Progenitor cell of endocrine pancreas (in vitro differentiated cells): ENCODE results near the gene DUSP8. TPM values are rescaled to one million over a fixed set of nuclear protein-coding genes. Genes with fewer than 3 reads are reported as not detected.

Experiments used
- DNase-seq: peaks from one replicate; pipeline ENCODE4 v3.0.0; 2021; ENCODE audit warnings: low spot score; ENCODE audit not compliant: unreplicated experiment
- H3K27ac Mint-ChIP-seq: 2 replicates; pipeline ENCODE4 v1.8.0; 2021; ENCODE audit warnings: mild to moderate bottlenecking, moderate library complexity, mixed read lengths
- H3K27me3 Mint-ChIP-seq: 2 replicates; pipeline ENCODE4 v1.8.0; 2021; ENCODE audit warnings: mixed read lengths
- H3K36me3 Mint-ChIP-seq: 2 replicates; pipeline ENCODE4 v1.8.0; 2022; ENCODE audit warnings: mixed read lengths; ENCODE audit not compliant: insufficient read depth
- H3K4me1 Mint-ChIP-seq: 2 replicates; pipeline ENCODE4 v1.8.0; 2021; ENCODE audit warnings: low read depth, mixed read lengths
- H3K4me3 Mint-ChIP-seq: 2 replicates; pipeline ENCODE4 v1.8.0; 2021; ENCODE audit warnings: low read depth, mild to moderate bottlenecking, moderate library complexity, mixed read lengths
- H3K9me3 Mint-ChIP-seq: 2 replicates; pipeline ENCODE4 v1.8.0; 2021; ENCODE audit warnings: low read depth, mixed read lengths
- total RNA-seq: library from RNA; stranded (reverse); gene quantifications from 2 replicates; pipeline ENCODE4 v1.2.1, GENCODE V29; 2021
- TF ChIP-seq, protein P1 (sequence below): fragments of 200-600 bp; sonication (generic); IDR thresholded peaks from one replicate; pipeline ENCODE4 v1.5.0; 2021; ENCODE audit warnings: antibody characterized with exemption, mild to moderate bottlenecking; ENCODE audit not compliant: unreplicated experiment

Gene DUSP8
- total RNA-seq, 1 donor from 2014 or later, result 15.2 TPM

DNA sequence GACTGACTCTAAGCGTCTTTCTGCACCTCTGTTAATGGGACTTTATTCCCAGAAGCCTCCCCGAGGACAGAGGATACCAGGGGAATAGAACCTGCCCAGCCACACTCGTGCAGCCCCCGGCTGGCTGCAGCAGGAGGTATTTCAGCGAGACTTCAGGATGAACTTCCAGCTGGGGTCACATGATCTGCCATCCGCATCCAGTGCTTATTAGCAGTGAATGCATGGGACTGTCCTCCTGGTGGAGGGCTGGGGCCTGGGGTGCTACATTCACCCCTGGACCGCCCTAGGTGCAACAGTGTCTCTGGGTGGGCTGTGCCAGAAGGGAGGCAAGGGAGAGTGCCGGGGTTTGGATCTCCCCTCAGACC is 1.6 kb downstream of the DUSP8 start:
- Mint-ChIP-seq H3K4me1 (peaks cover 2% of the 10 kb centered on the region), H3K27ac (no peak overlapping the region), H3K36me3 (no peaks in the 10 kb centered on the region), H3K9me3 (no peaks in the 10 kb centered on the region), H3K4me3 (peak overlapping the region; percentile 65), H3K27me3 (peaks cover 18% of the 10 kb centered on the region)
- TF ChIP-seq, protein P1, sequence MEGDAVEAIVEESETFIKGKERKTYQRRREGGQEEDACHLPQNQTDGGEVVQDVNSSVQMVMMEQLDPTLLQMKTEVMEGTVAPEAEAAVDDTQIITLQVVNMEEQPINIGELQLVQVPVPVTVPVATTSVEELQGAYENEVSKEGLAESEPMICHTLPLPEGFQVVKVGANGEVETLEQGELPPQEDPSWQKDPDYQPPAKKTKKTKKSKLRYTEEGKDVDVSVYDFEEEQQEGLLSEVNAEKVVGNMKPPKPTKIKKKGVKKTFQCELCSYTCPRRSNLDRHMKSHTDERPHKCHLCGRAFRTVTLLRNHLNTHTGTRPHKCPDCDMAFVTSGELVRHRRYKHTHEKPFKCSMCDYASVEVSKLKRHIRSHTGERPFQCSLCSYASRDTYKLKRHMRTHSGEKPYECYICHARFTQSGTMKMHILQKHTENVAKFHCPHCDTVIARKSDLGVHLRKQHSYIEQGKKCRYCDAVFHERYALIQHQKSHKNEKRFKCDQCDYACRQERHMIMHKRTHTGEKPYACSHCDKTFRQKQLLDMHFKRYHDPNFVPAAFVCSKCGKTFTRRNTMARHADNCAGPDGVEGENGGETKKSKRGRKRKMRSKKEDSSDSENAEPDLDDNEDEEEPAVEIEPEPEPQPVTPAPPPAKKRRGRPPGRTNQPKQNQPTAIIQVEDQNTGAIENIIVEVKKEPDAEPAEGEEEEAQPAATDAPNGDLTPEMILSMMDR, result no peak
- no peak for DNase-seq

DNA sequence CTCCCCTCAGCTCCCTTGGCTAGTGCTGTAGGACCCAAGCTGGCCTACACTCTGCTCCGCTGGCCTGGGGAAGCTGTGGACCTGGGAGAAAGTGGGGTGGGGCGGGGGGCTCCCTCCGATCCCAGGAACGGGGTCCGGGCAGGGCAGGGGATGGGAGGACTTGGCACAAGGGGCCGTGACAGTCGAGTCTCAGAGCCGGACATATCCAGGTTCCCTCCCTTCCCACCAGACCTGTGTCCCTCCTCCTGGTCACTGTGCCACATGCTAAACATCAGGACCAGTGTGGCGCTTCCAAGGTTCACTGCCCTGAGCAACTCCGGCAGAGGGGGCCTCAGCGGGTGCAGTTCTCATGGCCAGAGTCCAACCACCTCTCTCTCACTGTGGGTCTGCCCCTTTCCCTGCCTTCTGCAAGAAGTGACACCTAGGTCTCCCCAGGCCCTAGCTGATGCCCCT is 2.0 kb downstream of the DUSP8 start:
- Mint-ChIP-seq H3K4me3 (peak overlapping the region; percentile 26), H3K27ac (no peak overlapping the region), H3K27me3 (peaks cover 15% of the 10 kb centered on the region), H3K9me3 (no peaks in the 10 kb centered on the region), H3K4me1 (peaks cover 2% of the 10 kb centered on the region), H3K36me3 (no peaks in the 10 kb centered on the region)
- TF ChIP-seq, protein P1, result no peak
- DNase-seq, result no peak

DNA sequence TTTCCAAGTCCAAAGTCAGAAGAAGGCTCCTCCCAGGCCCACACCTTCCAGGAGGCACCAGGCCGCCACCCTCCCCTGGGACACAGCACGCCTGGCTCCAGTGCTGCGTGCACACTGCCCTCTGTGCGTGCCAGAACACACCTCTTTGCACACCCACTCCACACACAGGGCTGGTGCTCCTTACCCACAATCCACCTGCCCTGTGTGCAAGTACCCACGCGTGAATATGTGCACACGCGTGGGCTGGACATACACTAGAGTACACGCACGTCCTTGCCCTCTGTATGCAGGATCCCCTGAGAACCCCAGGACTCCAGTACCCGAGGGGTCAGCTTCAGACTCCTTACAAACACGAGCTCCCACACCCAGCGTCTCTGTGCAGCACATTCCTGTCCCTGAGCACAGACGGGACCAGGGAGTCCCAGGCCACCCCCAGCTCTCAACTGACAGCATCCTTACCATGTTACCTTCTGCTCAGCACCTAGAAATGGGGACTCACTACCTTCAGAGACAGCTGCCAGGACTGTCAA is 2.8 kb downstream of the DUSP8 start:
- H3K4me3 Mint-ChIP-seq, result peak overlapping the region; percentile 38
- no peaks in the 10 kb centered on the region for H3K36me3 Mint-ChIP-seq
- H3K27ac Mint-ChIP-seq, result peak overlapping the region; percentile 59
- peaks cover 2% of the 10 kb centered on the region for H3K4me1 Mint-ChIP-seq
- H3K9me3 Mint-ChIP-seq, result no peaks in the 10 kb centered on the region
- peaks cover 12% of the 10 kb centered on the region for H3K27me3 Mint-ChIP-seq
- TF ChIP-seq, protein P1, result no peak
- no peak for DNase-seq

DNA sequence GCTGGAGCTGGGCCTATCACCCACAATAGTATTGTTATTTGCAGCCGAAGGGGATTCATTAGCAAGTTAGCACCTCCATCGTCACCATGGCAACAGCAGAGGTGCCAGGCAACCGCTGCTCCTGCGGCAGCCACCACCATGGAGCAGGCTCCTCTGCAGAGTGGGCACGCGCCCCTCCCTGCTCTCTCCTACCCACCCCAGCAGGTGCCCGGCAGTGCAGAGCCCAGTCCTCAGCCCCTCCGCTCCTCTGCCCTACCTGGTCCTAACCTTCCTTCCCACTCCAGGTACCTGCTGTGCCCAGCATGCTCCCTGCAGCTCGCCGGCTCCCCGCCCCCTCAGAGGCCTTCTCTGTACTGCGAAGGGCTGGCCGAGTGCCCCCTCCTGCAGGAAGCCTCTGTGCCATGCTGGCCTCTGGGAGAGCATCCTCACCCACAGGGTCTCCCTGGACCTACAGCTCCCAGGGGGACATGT is 3.6 kb downstream of the DUSP8 start:
- no peak overlapping the region for H3K4me3 Mint-ChIP-seq
- H3K9me3 Mint-ChIP-seq, result no peaks in the 10 kb centered on the region
- no peaks in the 10 kb centered on the region for H3K36me3 Mint-ChIP-seq
- H3K27me3 Mint-ChIP-seq, result peaks cover 9% of the 10 kb centered on the region
- peaks cover 2% of the 10 kb centered on the region for H3K4me1 Mint-ChIP-seq
- H3K27ac Mint-ChIP-seq, result no peak overlapping the region
- TF ChIP-seq, protein P1, result no peak
- DNase-seq, result no peak

DNA sequence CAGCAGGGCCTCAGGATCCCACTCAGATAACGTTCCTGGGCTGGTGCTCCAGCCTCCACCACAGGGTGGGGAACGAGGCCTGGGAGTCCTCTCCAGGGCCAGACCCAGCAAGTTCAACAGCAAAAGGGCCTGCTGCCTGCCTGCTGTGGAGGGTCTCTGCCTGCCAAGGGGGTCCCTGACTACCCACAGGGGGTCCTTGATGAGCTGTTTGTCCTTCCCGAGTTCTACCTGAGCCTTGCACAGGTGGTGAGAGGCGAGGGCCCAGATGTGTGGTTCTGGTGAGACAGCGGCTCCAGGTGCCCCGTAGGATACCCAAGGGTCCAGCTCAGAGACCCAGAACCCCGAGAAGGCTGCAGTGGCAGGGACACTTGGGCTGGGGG is 4.4 kb downstream of the DUSP8 start:
- H3K36me3 Mint-ChIP-seq, result no peaks in the 10 kb centered on the region
- no peak for DNase-seq
- H3K27me3 Mint-ChIP-seq, result peaks cover 7% of the 10 kb centered on the region
- H3K4me1 Mint-ChIP-seq, result peaks cover 2% of the 10 kb centered on the region
- TF ChIP-seq, protein P1, result no peak
- H3K9me3 Mint-ChIP-seq, result no peaks in the 10 kb centered on the region
- no peak overlapping the region for H3K27ac Mint-ChIP-seq
- H3K4me3 Mint-ChIP-seq, result no peak overlapping the region
